HG03139 (cell line): Measurements from ENCODE around the gene CELA2A.
"Not testable (repeated sequence)": the region's sequence is repeated elsewhere in the genome, so short reads cannot be mapped to it uniquely, and the experiment has no call there.

Source experiments
- ATAC-seq: cut with Tn5 transposase; IDR thresholded peaks from one replicate; pipeline ENCODE4 v1.9.1; 2021; ENCODE audit not compliant: unreplicated experiment

Gene CELA2A

GRCh38 chr1:15466955-15467625 lies 10.6 kb downstream of the CELA2A start:
- ATAC-seq: not testable (repeated sequence)

DNA sequence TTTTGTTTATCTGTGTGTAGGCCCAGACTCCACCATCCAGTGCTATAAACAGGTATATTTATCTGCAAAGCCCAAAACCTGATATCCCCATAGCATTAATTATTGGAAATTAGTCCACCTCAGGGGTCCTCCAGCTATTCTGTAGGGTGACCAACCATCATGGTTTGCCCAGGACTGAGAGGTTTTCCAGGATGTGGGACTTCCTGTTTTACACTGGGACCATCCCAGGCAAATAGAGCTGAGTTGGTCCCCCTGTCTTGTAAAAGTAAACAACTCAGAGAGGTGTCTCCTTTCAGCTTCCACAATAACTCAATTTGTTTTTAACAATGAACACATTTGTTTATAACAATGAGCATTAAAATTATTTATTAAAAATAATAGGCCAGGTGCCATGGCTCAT lies 11.6 kb downstream of the CELA2A start:
- ATAC-seq: no peak

DNA sequence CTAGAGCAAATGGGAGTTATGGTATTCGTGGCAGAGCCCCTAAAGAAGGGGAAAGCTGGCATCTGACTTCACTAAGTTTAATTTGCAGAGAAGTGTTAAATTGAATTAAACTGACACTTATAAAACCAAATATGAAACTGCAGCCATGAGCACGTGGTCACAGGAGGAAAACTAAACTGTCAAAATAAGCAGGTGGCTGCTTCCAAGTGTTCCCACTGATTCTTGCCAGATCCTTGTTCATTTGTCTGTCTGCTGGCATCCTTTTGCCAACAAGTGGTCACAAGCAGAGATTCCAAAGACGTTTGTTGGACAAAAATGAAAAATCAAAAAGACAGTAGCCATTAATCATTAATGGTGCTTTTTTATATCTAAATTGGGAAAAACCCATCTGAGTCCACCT lies 12.8 kb downstream of the CELA2A start:
- ATAC-seq: no peak

DNA sequence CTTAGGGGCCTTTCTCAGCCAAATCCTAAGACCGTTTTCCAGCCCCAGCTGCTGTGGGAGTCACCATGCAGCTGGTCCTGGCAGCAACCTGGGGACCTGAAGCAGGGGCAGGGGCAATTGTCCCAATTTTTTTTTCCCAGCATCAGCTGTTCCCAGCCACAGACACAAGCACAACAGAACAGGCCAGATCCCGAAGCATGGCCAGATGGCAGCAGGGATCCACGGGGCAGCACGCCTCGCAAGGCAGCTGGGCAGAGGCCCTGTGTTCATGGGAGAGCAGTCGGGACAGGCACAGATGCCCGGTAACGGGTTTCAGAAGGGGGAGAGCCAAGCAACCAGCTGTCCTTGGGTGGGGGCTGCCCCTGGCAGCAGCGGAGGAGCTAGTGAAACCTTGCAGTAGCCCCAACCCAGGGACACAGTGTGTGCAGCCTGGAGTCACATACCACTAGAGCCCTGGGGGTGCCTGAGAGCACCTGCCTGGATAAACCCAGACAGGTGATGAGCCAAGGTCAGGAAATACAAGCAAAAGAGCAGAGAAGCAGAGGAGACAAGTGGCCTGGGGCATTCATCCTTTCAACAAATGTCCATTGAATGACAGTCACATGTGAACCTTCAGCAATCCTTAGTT lies 13.4 kb downstream of the CELA2A start:
- not testable (repeated sequence) for ATAC-seq

DNA sequence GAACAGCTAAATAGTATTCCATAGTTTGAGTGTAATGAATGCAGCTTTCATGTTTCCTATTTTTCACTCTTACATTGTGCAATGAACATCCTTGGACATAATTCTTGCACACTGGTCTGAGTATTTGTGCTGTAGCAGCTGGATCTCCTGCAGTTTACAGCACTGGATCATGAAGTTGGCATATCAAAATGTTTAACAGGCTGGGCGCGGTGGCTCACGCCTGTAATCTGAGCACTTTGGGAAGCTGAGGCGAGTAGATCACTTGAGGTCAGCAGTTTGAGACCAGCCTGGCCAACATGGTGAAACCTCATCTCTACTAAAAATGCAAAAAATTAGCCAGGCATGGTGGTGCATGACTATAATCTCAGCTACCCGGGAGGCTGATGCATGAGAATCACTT lies 14.5 kb downstream of the CELA2A start:
- ATAC-seq: not testable (repeated sequence)

GRCh38 chr1:15471723-15472122 lies 15.2 kb downstream of the CELA2A start:
- ATAC-seq: not testable (repeated sequence)

DNA sequence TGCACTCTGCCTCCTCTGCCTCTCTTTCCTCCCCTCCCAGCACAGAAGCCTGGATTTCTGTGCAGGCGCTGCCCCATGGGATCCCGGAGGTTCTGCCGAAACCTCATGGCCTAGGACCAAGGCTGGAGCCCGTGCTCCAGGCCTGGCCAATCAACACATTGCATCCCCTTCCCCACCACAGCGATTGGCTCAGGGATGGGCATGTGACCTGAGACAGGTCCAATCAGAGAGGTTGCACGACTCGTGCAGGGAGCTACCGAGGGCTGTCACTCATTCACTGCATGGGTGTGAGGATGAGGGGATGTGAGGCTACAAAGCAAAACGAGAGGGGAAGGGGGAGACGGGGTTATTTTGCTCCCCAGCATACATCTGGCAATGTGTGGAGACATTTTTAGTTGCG lies 16.1 kb downstream of the CELA2A start:
- ATAC-seq: no peak

DNA sequence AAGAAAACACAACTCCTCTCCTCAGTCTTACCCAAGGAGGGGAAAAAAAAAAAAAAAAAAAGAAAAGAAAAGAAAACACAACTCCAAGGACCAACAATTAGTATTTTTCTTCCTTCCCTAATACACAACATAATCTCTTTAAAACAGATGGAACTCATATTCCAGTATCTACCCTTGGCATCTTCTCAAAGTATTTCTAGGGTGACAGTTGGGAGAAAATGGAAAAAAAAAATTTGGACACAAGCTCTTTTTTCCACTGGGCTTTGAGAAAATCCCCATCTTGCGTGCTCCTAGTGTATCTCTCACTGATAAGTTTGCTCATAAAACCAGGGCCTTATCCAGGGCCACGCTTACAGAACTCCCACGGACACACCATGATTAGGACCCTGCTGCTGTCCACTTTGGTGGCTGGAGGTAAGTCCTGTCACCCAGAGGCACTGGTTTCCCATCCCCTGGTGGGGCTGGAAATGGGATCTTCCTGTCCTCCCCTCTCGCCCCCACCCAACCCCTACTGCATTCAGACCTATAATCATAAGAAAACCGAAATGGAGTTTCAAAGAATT lies 19.3 kb downstream of the CELA2A start, which contains the start of gene CELA2B:
Gene CELA2B (plus strand): TSS at position 353 of the 563 bp plus-strand sequence. CDS start 22 bp downstream, at position 375.
- no peak for ATAC-seq

DNA sequence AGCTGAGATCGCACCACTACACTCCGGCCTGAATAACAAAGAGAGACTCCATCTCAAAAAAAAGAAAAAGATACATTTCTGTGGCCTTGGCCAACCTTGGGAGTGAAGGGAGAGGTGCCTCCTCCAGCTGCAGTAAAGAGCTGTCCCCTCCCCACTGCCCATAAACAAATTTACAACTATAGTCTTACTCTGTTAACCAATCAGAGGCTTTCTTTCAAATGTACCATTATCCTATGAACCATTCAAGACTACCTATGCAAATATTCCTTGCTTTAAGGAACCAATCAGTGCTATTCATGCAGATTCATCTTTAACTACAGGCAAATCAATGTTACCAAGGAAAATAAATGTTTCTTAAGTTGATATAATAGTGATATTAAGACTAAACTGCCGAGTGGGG lies 20.4 kb downstream of the CELA2A start:
- ATAC-seq: no peak

DNA sequence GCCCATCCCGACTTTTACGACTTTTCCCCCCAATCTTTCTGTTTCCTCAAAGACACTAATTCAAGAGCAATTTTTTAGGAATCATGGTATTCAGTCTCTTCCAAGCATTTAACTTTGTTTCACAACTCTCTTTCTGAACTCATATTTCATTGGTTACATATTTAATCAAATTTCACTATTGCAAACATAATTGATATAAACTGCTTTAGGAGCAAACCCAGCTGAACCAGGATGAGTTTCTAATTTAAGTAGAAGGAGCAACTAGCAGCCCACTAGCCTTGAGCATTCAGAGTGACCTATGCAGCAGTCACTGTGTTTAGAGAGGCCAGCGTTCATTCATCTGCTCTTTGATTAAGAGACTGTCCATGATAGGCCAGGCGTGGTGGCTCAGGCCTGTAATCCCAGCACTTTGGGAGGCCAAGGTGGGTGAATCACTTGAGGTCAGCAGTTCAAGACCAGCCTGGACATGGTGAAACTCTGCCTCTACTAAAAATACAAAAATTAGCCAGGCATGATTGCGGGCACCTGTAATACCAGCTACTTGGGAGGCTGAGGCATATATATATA lies 21.2 kb downstream of the CELA2A start:
- no peak for ATAC-seq

DNA sequence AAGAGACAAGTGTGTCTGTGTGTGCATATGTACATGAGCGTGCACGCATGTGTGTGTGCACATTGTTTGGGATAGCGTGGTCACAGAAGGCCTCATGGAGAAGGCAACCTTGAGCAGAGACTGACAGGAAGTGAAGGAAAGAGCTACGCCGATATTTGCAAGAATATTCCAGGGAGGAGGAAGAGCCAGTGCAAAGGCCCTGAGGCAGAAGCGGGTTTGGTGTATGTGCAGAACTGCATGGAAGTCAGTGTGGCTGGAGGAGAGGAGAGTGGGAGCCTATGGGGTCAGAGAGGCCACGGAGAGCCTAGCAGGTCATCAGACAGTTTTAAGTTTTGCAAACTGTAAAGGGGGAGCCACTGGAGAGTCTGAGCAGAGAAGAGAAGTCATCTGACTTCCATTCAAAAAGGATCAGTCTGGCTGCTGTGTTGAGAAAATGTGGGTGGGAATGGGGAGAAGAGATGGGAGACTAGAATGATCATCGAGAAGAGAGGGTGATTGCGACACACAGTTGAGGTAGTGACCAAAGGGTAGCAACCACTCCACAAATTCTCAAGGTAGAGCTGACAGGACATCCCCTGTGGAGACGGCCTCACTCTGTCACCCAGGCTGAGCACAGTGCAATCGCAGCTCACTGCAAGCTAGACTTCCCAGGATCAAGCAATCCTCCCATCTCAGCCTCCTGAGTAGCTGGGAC lies 23.3 kb downstream of the CELA2A start:
- no peak for ATAC-seq

DNA sequence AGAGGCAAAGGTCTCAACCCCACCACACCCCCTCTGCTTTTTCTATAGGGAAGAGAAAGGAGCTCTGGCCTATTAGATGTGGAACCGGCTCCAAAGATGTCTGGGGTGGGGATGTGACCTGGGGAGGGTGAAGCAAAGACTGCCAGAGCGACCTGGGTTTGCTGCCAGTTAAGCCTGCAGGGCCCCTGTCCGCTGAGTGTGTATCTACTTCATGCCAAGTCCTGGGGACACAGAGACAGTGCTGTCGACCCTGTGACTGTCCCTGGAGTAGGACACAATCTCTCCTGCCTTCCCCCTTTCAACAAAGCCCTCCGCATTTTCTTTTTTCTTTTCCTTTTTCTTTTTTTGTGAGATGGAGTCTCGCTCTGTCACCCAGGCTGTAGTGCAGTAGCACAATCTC lies 25.9 kb downstream of the CELA2A start:
- ATAC-seq: not testable (repeated sequence)

GRCh38 chr1:15482983-15483543 lies 26.5 kb downstream of the CELA2A start:
- not testable (repeated sequence) for ATAC-seq

GRCh38 chr1:15483971-15484370 lies 27.4 kb downstream of the CELA2A start:
- ATAC-seq: no peak

DNA sequence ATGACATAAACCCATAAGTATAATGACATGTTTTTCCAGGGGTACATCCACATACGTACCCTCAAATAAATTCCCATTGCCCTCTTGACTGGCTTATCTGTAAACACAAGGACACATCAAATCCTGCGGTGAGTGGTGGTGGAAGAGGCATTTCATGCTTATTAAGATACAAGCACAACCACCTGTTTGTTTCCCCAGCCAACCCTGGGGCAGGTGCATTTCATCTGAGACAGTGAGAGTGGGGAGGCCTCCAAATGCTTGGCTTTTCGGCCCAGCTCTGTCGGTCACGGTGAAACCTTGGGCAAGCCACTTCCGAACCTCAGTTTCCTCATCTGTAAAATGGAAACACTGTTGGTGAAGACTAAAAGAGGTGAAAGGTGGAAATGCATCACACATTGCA lies 27.9 kb downstream of the CELA2A start:
- ATAC-seq: not testable (repeated sequence)

DNA sequence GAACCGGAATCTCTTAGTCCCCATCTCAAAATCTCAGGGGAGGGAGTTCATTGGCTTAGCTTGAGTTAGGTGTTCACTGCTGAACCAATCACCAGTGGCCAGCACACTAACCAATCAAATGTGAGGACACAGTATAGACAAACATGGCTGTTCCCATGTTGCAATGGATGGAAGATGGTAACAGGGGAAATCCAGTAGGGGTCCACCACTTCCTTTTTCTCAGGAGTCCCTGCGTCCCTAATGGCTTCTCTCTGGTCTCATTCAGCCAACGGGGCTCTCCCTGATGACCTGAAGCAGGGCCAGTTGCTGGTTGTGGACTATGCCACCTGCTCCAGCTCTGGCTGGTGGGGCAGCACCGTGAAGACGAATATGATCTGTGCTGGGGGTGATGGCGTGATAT lies 29.1 kb downstream of the CELA2A start:
- ATAC-seq: no peak

- ATAC-seq: not testable (repeated sequence)
These were observed 30.5 kb downstream of the CELA2A start for GRCh38 chr1:15486844-15487610.

GRCh38 chr1:15488371-15488770 lies 31.8 kb downstream of the CELA2A start:
- ATAC-seq: no peak

DNA sequence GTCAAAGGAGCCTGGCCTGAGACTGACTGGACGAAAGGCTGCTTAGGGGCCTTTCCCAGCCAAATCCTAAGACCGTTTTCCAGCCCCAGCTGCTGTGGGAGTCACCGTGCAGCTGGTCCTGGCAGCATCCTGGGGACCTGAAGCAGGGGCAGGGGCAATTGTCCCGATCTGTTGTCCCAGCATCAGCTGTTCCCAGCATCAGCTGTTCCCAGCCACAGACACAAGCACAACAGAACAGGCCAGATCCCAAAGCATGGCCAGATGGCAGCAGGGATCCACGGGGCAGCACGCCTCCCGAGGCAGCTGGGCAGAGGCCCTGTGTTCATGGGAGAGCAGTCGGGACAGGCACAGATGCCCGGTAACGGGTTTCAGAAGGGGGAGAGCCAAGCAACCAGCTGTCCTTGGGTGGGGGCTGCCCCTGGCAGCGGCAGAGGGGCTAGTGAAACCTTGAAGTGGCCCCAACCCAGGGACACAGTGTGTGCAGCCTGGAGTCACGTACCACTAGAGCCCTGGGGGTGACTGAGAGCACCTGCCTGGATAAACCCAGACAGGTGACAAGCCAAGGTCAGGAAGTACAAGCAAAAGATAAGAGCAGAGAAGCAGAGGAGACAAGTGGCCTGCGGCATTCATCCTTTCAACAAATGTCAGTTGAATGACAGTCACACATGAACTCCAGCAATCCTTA lies 32.7 kb downstream of the CELA2A start:
- no peak for ATAC-seq

- not testable (repeated sequence) for ATAC-seq
These were observed 34.5 kb downstream of the CELA2A start for GRCh38 chr1:15491010-15491409.
